ENCODE data around the gene SNX21. TPM values are rescaled to one million over a fixed set of nuclear protein-coding genes. Genes with fewer than 3 reads are reported as not detected.
"Not testable (repeated sequence)": the region's sequence is repeated elsewhere in the genome, so short reads cannot be mapped to it uniquely, and the experiment has no call there.

Gene SNX21
- total RNA-seq, 1 donor from 2014 or later = 34.6 TPM

DNA sequence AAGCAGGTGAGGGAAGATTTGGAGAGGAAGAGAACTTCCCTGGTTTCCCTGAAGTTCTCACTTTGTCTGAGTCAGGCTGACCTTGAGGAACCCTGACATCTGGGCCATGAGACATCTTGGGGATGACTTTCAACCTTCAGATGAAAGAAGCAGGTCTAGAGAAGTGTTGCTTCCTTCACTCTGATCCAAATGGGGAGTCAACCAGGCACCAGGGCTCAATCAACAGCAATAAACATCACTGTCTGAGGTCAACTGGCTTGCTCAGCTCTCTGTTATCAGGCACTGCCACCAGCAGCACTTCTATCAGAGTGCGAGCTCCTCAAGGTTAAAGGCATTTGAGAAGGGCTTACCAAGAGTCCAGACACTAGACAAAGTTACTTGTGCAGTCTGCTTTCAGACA is 17.3 kb downstream of the SNX21 start:
- DNase-seq (ENCODE audit: low spot score) = no peak

DNA sequence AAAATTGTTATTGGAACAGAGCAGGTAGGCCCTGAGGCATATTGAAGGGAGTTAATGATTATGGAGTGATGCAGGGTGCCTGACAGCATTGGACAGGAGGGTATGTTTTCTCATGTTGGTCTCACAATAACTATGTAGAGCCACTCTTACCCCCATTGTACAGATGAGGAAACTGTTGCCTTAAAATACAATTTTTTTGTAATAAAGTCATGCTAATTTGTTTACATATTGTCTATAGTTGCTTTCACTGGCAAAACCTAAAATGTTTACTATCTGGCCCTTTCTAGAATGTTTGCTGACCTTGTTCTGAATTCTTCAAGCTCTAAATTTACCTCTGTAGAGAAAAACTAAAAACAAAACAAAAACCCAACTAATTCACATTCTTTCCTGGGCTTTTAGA is 17.9 kb downstream of the SNX21 start:
- DNase-seq (ENCODE audit: low spot score) = no peak

DNA sequence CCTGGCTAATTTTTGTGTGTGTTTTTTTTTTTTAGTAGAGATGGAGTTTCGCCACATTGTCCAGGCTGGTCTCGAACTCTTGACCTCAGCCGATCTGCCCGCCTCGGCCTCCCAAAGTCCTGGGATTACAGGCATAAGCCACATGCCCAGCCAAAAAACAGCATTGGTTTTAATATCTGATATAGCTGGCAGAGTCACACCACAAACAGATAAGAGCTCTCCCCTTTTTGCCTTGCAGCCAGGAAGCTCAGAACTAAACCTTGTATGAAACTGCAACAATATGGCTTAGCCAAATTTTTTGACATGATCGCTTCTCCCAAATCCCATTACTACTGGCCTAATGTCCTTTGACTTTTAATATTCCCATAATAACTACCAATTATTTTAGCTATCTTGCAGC is 18.7 kb downstream of the SNX21 start:
- DNase-seq (ENCODE audit: low spot score) = no peak

DNA sequence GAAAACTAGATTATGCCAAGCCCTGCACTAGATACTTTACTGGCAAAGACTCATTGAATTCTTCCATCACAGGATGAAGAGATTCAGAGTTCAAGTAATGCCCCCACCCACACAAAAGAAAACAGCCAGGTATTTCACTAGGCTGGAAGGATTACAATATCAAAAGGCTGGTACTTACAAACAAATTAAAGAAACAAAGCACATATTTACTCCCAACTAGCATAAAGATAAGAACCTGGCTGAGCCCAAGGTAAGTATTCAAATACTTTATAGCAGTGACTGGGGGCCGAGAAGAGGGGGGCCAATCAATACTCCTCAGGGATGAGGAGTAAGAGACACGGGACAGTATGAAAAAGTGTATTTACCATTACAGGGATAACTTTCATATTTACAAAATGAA is 19.9 kb downstream of the SNX21 start:
- DNase-seq (ENCODE audit: low spot score) = no peak

DNA sequence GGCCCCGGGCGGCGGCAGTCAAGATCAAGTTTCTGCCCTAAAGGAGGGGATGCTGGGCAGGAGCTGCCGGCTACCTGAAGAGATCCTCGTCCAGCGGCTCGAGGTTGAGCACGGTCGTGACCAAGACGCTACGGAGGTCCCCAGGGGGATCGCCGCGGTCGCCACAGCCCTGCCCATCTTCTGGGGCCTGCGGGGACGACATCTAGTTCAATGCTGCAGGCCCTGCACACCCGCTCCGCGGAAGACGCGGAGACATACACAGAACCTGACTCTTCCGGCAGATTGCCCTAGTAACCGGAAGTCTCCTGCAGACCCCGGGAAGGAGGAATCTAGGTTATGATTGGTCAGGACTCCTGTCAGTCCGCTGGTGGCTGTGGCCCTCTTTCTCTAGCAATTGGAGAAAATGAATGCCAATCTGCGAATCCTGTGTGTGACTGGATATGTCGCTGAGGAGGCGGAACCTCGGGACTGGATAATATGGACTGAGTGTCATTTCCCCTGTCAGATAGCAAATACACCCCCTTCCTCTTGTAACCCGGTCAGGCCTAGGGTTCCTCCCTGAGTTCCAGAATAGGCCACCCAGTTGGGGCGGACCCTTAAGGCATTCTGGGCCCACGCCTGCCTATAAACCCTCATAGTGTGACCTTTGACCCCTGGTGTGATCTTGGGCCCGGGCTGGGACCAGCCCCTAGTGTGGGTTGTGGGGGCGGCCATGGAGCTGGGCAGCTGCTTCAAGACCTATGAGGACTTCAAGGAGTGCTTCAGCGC is 23.7 kb downstream of the SNX21 start, which contains the start of the genes ACOT8 and ZSWIM3:
TSS of gene ACOT8 (minus strand) at position 279 of the 768 bp plus-strand sequence. CDS start at position 202, 77 bp downstream.
TSS of gene ZSWIM3 (plus strand) at position 501 of the 768 bp plus-strand sequence. CDS start at position 713, 212 bp downstream.
- peak; percentile 100 for DNase-seq (ENCODE audit: low spot score)

DNA sequence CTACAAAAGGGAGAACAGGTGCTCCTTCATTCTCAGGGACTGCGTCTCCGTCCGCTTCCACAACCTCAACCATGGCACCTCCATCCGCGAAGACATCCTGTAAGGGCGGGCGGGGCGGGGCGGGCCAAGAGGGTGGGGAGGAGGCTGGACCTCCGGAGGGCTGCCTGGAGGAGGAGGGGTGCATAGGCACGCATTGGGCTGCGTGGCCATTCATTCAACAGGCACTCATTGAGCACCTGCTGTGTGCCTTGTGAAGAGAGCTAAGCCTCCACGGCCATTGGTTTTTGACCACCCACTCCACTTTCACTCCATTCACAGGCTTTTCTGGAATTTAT is 24.2 kb downstream of the SNX21 start:
- no peak for DNase-seq (ENCODE audit: low spot score)

DNA sequence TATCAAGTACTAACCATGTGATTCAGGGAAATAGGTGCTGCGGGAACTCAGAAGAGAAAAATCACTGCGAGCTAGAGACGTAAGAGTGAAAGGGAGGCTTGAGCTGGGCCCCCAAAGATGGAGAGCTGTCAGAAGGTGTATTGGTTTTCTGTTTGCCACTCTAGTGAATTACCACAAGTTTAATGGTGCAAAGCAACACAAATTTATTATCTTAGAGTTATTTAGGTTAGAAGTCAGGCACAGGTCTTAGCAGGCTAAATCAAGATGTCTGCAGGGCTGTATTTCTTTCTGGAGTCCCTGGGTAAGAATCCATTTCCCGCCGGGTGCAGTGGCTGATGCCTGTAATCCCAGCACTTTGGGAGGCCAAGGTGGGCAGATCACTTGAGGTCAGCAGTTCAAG is 26.3 kb downstream of the SNX21 start:
- no peak for DNase-seq (ENCODE audit: low spot score)

DNA sequence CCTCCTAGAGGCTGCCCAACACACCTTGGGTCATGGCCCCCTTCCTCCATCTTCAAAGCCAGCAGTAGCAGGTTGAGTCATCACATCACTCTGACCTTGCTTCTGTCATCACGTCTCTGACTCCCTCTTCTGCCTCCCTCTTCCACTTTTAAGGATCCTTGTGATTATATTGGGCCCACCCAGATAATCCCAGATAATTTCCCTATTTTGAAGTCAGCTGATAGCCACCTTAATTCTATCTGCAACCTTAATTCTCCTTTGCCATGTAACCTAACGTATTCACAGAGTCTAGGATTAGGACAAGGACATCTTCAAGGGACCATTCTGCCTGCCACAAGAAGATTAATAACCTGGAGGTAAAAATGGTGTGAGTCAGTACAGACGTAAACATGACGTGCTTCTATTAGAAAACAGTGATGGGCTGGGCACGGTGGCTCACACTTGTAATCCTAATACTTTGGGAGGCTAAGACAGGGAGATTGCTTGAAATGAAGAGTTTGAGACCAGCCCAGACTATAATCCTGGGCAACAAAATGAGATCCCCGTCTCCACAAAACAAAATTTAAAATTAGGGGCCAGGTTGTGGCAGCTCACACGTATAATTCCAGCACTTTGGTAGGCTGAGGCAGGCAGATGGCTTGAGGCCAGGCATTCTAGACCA is 27.1 kb downstream of the SNX21 start:
- DNase-seq (ENCODE audit: low spot score) = no peak

DNA sequence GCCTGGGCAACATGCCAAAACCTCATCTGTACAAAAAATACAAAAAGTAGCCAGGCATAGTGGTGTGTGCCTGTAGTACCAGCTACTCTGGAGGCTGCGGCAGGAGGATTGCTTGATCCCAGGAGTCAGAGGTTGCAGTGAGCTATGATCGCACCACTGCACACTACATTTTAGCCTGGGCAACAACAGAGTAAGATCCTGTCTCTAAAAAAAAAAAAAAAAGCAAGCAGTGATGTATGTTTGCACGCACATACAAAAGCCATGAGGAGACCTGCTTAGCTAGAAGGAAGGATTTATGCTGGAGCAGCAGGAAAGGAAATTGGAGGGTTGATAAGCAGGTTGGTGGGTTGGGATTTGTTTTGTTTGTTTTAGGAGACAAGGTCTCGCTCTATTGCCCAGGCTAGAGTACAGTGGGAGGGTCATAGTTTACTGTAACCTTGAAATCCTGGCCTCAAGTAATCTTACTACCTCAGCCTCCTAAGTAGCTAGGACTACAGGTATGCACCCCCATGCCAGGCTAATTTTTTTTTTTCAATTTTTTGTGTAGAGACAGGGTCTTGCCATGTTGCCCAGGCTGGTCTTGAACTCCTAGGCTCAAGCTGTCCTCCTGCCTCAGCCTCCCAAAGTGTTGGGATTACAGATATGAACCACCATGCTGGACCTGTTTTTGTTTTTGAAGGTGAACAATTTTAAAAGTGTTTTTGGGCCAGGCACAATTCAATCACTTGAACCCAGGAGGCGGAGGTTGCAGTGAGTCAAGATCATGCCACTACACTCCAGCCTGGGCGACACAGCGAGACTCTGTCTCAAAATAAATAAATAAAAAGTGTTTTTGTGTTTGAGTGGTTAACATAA is 27.8 kb downstream of the SNX21 start:
- DNase-seq (ENCODE audit: low spot score) = no peak

DNA sequence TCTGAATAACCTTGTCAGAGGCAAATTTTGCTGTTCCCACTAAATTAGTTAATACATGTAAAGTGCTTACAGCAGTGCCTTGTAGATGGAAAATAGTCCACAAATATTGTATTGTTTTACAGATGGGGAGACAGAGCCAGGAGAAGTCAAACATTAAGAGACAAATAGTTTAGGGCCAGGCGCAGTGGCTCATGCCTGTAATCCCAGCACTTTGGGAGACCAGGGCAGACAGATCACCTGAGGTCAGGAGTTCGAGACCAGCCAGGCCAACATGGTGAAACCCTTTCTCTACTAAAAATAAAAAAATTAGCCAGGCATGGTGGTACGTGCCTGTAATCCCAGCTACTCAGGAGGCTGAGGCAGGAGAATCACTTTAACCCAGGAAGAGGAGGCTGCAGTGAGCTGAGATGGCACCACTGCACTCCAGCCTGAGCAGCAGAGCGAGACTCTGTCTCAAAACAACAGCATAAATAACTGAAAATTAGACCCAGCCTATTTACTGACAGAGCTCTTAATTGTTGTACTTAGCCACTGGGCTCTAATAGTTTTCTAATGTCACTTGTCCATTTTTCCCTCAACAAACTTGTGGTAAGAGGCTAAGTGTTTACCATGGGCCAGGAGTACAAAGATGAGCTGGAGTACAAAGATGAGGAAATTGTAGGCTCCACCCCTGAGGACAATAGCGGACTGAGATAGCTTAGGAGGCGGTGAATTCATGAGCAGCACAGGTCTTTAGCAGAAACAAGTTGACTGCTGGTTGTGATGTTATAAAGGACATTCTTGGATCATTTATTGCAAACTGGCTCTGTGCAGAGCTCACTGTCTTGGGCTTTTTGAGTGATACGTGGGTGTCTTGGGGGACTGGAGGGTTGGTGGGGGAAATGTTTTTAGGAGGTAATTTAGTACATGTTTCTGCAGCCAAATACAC is 30.2 kb downstream of the SNX21 start:
- no peak for DNase-seq (ENCODE audit: low spot score)

DNA sequence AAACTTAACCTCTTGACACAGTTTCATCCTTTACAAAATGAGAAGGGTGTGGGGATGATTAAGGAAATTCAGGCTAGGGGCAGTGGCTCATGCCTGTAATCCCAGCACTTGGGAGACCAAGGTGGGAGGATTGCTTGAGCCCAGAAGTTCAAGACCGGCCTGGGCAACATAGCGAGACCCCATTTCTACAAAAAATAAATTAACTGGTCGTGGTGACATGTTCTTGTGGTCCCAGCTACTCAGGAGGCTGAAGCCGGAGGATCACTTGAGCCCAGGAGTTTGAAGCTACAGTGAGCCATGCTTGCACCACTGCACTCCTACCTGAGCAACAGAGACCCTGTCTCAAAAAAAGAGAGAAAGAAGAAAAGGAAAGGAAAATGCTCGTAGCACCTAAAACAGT is 32.9 kb downstream of the SNX21 start:
- no peak for DNase-seq (ENCODE audit: low spot score)

DNA sequence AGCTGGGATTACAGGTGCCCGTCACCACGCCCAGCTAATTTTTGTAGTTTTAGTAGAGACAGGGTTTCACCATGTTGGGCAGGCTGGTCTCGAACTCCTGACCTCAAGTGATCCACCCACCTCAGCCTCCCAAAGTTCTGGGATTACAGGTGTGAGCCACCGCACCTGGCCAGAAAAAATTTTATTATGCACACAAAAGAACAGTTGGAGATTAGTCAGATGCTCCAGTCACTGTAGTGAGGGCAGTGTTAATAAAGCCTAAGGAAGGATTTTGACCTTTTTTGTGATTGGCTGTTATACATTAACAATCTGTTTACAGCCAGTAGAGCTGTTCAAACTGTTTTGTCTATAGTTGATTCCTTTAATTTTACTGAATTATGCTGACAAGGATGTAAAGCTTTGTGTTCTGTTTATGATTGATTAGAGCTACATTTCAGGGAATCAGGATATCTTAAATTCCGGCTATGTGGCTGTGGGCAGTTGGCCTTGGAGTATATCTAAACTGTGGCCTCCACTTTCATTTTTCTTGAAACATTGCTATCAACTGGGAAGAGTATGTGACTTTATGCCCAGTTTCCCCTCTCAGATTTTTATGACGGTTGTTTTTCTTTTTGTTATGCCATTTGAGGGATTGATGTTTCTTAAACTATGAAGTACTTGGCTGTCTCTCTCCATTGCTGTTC is 33.7 kb downstream of the SNX21 start:
- DNase-seq (ENCODE audit: low spot score) = no peak

DNA sequence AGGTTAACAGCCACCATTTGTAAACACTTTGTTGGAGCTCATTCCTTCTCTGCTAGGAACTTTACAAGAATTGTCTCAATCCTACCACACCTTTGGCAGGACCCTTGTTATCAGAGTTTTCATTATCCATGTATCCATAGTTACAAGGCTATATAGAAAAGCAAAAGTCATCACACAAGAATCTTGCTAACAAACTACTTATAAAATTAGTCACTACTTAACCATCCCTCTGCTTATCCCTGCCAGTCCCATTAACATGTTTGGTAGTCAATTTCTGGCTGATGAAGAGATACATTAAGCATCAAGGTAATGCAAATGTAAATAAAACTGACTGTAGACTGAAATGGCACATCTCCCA is 34.2 kb downstream of the SNX21 start:
- DNase-seq (ENCODE audit: low spot score) = no peak

DNA sequence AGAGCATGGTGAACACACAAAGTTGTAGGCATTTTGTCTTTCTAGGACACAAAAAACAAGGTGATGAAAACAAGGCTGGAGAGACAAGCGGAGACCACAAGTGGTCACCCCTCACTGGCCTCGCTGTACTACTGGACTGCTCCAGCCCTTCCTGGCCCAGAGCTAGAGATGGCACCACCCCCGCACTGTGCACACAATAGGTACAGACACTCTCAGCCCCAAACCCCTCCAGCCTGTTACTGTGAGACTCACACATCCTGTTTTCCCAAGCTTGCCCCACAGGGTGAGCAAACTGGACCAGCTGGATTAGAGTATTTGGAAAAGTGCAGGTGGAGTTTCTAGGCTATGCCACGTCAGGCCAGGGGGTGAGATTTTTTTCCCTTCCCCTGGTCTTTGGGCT is 39.0 kb downstream of the SNX21 start:
- no peak for DNase-seq (ENCODE audit: low spot score)

DNA sequence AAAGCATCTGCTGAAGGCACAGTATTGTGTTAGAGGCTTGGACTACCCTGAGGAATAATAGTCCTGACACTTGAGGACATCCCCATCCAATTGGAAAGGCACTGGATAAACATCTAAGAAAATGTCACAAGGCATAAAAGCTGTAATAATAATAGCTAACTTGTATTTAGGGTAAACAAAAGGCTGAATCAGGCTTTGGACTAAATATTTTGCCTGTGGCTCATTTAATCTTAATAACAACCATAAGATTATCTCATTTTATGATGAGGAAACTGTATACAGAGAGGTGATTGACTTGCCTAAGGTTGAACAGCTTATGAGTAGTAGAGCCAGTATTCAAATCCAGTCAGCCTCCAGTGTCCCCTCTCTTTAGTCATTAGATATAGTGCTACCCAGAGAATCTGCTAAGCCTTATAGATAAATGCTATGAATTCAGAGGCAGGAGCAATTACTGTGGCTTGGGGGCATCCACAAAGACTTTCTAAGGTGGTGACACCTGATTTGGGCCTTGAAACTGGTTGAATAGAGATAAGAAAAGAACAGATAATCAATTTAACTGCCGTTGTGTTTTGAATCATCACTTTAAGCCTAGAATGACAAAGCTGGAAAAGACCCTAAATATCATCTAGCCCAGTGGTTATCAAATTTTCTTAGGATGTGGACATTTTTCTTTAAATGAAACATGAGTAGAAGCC is 40.0 kb downstream of the SNX21 start:
- DNase-seq (ENCODE audit: low spot score) = no peak

DNA sequence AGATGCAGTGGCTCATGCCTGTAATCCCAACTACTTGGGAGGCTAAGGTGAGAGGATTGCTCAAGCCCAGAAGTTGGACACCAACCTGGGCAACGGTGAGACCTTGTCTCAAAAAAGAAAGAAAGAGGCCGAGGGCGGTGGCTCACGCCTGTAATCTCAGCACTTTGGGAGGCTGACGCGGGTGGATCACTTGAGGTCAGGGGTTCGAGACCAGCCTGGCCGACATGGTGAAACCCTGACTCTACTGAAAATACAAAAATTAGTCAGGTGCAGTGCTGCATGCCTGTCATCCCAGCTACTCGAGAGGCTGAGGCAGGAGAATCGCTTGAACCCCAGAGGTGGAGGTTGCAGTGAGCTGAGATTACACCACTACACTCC is 40.5 kb downstream of the SNX21 start:
- not testable (repeated sequence) for DNase-seq (ENCODE audit: low spot score)

DNA sequence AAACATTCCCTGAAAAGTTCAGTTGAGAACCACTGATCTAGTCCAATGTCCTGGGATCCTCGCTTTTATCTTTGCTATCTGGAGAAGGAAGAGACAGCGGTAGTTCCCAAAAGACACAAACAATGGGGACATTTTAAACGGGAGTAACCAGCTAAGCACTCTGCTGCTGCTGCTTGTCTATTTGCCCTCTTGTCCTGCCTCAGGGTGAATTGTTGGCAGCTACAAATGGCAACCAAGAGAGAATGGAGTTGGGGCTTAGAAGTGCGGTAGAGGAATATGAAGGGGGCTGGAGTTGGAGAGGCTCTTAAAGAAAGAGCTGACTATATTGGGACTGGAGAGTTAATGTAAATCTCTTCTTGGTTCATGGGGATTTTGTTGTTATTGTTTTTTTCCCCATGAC is 41.0 kb downstream of the SNX21 start:
- DNase-seq (ENCODE audit: low spot score) = no peak

DNA sequence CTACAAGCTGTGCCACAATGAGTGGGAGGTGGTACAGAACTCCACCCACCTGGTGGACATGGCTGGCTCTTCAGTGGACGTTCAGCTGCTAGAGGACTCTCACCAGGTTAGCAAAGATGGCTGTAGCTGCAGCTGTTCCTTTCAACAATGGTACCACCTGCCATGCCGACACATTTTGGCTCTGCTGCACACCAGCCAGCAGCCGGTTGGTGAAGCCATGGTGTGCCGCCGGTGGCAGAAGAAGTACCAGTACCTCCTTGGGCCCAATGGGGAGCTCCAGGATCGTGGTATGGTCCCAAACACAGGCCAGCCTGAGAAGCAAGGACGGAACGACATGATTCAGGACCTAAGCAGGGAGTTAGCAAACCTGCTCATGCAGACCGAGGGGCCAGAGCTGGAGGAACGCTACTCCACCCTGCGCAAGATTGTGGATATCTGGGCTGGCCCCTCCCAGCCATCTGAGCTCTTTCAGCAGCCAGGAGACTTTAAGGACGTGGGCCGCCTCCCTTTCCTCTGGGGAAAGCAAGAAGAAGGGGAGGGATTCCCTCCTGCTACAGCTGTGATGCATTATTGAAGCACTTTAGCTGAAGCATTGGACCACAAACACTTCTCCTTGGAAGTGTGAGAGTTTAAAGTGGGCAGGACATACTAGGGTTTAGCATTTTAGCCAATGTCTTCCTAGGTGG is 44.6 kb downstream of the SNX21 start:
- DNase-seq (ENCODE audit: low spot score) = no peak

DNA sequence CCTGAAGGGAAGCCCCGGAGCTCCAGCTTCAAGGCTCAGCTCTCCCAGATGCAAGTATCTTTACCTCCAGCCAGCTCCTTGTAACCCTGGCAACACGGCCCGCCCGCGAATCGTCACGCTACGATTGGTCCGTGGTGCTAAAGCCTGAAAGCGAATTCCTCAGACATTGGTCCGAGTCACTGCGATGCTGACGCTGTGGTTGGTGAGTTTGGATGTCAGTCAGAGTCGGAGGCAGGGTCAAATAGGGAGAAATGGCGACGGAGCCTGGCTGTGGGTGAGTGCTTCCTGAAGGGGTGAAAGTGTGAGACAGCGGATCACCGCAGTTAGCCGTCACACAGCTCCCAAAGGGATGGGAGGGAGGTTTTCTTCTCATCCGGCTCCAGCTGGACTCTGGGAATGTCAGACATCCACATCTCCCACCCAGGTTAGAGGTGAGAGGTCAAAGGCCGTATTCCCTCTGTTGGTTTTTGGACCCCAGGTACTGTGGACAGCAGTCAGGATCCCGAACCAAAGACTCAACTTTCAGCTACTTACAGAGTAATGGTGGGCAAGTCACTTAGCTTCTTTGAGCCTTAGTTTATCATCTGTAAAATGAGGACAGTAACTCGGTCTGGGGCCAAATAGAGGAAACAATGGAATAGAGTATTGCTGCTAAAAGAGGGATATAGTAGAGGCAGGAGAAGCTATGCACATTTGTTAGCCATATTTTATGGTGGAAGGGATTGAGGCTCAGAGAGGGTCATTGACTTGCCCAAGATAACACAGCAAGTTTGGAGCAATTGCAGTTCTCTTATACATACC is 47.6 kb downstream of the SNX21 start, which contains the start of gene ZSWIM1:
TSS of gene ZSWIM1 (plus strand) at position 240 of the 801 bp plus-strand sequence. CDS start 1,366 bp downstream, outside the sequence.
- DNase-seq (ENCODE audit: low spot score) = peak; percentile 100
